Measurements from ENCODE around the gene SLC25A14.

The SLC25A14 gene

DNA sequence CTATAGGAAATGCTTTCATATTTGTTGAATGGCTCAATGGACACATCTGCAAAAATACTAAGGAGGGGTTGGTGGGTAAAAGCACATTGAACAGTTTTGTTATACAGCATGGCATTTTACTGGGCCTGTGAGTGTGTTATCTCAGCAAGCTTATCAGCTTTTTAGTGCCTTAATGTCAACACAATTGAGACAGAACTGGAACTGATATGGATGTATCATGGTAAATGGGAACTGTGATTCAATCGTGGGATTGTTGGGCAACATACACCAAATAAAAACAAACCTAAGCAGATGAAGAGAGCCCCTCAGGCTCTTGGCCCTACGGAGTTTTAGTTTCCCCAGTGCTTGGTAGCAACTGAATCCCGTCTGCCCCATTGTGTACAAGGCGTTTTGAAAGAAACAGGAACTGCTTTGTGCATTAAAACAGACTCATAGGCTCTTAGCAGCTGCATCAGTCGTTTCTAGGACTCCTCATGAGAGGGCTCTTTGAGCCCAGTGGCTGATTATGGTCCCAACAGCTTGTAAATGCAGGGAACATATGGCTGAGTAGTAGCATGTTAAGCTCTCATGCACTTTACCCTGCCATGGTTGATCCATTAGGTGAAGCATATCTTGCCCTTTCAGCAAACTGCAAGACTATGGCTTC lies 38.4 kb downstream of the SLC25A14 start:
- DNase-seq (ENCODE audit: low read depth in 3 of 3), result no peak

DNA sequence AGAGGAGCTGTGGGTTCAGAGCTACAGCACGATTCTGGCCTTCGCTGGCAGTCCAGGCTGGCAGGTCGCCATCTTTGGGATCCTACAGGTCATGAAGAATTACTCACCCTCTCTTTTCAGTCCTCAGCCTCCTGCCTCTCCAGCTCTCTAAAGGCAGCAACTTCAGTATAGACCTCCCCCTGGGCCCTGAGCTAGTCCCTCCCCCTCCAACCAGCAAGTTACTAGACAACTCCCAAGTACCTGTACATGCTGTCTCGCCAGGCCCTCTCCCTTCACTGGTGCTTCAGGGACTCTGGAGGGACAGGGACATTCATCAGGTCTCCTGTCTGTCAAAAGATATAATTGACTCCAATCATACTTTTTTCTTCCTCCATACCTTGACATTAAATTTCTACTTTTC lies 45.8 kb downstream of the SLC25A14 start, which contains the start of gene GPR119:
Gene GPR119, minus strand, starts transcription at position 155 of the 400 bp plus-strand sequence. CDS start 227 bp downstream, outside the sequence.
- no peak for DNase-seq (ENCODE audit: low read depth in 3 of 3)

DNA sequence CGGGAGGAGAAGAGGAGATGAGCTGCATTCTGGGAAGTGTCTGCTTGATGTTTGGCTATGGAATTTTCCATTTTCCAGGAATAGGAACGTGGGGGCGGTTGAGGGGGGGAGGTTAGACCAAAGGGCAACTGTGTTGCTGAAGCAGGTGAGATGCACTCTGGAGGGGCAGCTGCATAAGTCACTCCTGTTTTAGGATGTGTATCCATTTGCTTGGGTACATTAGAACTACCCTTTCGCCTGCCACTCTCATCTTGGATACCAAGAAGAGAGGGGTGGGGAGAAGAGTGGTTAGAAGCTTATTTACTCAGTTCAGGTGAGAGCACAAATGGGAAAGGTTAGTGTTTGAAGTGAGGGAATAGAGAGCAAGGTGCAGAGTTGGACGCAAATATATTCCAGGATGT lies 46.7 kb downstream of the SLC25A14 start:
- no peak for DNase-seq (ENCODE audit: low read depth in 3 of 3)

DNA sequence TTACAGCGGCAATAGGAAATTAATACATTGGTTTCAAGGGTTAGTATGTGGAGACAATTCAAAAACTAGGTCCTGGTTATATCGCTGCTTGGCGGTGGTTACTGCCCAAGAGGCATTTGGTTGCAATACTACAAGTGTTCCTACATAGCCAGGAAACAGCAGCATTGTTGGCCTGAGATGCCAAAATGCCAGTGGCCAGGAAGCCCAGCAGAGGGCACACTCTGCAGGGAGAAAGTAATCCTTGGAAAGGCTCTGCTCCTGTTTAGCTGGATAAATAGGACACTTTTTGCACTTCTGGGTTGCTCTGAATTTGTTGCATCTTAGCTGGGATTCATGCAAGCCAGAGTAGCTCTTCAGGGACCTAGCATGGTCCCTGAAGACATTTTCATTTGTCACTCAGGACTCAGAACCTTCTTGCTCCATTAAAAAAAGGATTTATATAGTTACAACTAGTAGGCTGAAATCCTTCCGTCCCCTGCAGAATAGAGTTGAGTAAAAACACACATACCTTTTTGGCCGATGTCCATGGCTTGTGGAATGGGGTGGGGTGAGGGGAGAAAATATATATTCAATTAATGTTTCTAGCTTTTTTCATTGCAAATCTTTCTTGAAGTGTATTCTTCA lies 53.8 kb downstream of the SLC25A14 start:
- no peak for DNase-seq (ENCODE audit: low read depth in 3 of 3)

DNA sequence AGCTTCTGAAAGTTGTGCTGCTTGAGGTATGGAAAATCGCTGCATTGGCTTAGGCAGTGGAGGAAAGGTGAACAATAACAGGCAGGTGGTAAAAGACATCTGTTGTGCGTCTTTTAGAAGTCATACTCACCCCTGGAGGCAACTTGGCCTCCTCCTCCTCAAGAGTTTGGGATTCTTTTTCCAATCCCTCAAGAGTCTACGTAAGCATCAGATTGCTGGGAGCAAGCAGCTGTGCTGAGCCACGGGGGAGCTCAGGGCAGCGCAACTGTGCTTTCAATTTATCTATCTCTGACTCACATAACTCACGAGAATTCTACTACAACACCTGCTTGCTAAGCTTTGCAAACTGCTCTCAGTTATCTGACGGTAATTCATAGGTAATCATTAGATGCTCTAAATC lies 55.6 kb downstream of the SLC25A14 start:
- DNase-seq (ENCODE audit: low read depth in 3 of 3), result no peak

DNA sequence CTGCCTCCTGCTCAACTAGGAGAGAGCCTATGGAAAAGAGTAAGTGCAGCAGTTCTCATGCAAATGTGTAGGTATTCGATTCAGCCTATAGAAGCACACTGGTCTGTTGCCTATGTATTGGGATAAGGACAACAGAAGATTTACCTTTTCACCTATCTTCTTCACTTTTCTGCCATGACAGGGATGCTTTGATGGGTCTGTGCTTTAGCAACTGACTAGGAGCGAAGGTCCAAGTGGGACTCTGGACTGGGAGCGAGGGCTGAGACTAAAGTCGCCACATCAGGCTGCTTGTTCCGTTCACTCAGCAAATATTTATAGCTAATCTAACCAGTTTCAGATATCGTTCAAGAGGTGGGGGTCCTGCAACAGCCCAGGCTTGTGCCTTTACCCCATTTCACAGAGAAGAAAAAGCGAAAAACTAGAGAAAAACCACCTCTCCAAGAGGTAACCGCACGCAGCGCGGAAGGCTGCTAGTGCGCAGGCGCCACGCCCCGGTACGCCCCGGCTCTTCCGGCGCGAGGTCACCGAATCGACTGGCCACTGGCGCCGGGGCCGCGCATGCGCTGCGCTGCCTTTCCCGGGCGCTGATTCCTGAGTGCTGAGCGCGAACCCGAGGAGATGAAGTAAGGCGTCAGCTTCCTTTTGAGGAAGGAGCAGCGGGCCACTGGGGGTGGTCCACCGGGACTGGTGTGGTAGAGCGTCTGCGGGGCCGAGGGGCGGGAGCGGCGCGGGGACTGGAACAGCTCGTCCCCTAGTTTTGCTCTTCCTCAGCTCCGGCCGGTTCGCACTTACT lies 61.9 kb downstream of the SLC25A14 start, which contains the start of gene RBMX2:
Gene RBMX2, plus strand, starts transcription at position 573 of the 793 bp plus-strand sequence. Its CDS starts 46 bp downstream, at position 619.
- DNase-seq (ENCODE audit: low read depth in 3 of 3), result peak; percentile 21 to 50 (median 34)

DNA sequence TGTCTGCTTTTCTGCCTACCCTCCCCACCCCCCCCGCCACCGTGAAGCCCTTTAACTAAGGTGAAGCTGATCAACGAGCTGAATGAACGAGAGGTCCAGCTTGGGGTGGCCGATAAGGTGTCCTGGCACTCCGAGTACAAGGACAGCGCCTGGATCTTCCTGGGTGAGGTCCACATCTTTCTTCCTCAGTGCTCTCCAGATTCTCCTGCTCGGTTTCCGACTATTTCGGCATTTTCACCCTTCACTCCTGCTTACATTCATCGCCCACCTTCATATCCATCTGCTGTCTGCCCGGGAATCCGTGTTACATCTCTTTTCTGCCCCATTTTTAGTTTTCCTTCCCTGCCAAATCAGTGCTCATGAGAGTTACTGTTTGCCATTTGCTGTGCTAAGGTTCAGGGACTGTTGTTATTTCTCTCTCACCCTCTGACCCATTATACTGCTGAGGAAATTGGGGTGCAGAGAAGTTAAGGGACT lies 62.5 kb downstream of the SLC25A14 start:
- no peak for DNase-seq (ENCODE audit: low read depth in 3 of 3)

DNA sequence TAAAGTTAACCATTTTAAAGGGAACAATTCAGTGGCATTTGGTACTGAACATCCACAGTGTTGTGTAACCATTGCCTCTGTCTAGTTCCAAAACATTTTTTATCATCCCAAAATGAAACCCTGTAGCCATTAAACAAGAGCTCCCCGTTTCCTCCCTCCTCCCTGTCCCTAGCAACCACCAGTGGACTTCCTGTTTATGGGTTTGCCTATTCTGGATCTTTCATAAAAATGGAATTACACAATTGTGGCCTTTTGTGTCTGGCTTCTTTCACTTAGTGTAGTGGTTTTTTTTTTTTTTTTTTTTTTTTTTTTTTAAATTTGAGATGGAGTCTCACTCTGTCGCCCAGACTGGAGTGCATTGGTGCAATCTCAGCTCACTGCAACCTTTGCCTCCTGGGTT lies 73.7 kb downstream of the SLC25A14 start:
- no peak for DNase-seq (ENCODE audit: low read depth in 3 of 3)

DNA sequence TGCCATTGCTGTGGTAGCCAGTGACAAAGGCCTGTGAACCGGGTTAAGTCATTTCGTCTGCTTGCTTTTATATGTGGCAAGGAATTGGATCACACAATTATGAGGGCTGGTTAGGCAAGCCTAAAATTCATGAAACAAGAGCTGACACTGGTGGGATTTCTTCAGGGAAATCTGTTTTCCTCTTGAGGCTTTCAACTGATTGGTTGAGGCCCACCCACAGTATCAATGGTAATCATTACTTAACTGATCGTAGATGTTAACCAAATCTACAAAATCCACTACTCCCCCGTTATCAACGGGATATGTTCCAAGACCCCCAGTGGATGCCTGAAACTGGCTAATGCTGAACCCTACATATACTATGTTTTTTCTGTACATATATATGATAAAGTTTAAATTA lies 75.1 kb downstream of the SLC25A14 start:
- DNase-seq (ENCODE audit: low read depth in 3 of 3), result no peak

DNA sequence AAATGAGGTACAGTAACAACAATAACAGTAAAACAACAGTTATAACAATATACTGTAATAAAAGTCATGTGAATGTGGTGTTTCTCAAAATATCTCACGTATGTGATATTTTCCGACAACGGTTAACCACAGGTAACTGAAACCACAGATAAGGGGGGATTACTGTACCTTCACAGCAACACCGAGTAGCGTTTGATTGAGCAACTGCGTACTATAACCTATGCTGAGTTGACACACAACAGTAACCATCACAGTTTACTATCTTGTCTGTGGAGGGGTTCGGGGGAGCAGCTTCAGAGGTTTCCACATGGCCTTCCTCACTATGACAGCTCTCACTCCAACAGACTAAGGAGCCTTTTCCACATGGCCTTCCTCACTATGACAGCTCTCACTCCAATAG lies 75.5 kb downstream of the SLC25A14 start:
- no peak for DNase-seq (ENCODE audit: low read depth in 3 of 3)

DNA sequence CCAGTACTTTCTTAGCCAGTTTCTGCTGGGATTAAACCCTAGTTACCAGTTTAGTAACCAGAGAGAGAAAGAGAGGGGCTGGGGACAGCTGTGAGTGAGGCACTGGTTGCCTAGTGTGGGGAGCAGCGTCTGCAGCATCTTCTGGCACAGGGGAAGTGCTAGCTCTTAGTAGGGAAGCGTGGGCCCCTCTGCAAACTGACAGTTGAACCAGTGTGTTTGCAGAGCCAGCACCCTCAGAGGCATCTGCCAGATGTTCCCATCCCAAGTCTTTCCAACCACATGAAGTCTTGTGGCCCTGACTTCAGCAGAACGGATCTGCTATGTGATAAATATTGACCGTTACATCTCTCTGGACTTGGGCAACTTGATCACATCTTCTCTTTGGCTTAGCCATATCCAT lies 77.1 kb downstream of the SLC25A14 start:
- DNase-seq (ENCODE audit: low read depth in 3 of 3), result no peak

DNA sequence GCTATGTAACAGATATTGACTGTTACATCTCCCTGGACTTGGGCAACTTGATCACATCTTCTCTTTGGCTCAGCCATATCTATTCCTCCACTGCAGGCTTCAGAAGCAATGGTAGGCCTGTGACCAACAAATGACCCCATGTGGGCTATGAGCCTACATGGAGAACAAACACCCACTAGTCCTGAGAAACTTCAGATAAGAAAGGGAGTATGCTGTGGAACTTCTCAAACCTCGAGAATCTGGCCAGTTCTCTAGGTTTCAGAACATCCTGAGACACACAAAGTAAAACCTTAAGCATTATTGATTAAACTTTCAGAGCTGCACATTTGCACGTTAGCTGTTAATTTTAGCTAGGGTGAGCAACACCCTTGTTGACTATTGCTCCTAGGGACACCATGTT lies 78.3 kb downstream of the SLC25A14 start:
- no peak for DNase-seq (ENCODE audit: low read depth in 3 of 3)

DNA sequence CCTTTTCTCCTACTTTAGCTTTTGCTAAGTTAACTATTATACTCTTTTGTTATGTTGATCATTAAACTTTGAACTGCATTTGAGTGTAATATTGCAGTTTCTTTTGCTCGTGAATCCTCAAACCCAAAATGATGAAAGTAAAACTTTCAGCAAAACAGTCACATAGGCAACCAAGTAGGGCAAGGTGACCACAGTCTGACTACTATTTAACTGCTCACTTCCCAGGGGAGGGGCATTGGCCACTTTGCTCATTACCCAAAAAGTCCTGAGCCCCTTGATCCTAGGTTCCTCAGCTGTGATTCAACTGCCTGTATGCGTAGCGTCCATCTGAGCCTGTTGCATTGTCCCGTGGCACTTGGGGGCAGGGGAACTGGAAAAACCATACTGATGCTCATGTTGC lies 79.0 kb downstream of the SLC25A14 start:
- no peak for DNase-seq (ENCODE audit: low read depth in 3 of 3)

DNA sequence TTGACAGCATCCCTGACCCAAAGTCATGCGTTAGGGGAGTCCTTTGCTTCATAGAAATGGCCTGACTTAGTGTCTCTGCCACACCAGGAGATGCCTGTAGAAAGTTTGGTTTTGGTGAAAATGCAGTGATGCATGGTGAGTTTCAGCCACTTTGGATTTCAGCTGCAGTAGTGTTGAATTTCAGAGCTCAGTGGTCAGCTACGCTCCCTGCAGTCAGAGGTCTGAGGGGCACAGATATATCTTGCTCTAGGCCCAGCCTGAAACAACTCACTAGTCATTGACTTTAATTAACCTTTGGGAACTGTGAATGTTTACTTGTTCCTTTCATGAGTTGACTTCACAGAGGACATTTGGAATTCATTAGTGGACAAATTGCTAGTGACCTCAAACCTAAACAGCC lies 79.5 kb downstream of the SLC25A14 start:
- DNase-seq (ENCODE audit: low read depth in 3 of 3), result no peak

Measured in stimulated activated CD4-positive, alpha-beta T cell treated with anti-CD3 and anti-CD28 coated beads, TNF-alpha, amount 100 ng/mL, for 48 hours (primary cell).